Chondrocyte (in vitro differentiated cells): ENCODE results near the gene S100A14. TPM values are rescaled to one million over a fixed set of nuclear protein-coding genes. Genes with fewer than 3 reads are reported as not detected.
"Not testable (repeated sequence)": the region's sequence is repeated elsewhere in the genome, so short reads cannot be mapped to it uniquely, and the experiment has no call there.

Experiments used
- DNase-seq: peaks from one replicate; pipeline ENCODE4 v3.0.0; 2021; ENCODE audit warnings: mixed read lengths, low spot score
- H3K27ac Mint-ChIP-seq: one replicate; pipeline ENCODE4 v1.8.0; 2021; ENCODE audit warnings: mild to moderate bottlenecking, moderate library complexity, mixed read lengths; ENCODE audit not compliant: unreplicated experiment
- H3K27me3 Mint-ChIP-seq: 2 replicates; pipeline ENCODE4 v1.8.0; 2021; ENCODE audit warnings: low read depth, mixed read lengths
- H3K36me3 Mint-ChIP-seq: 2 replicates; pipeline ENCODE4 v1.8.0; 2021; ENCODE audit warnings: low read depth, mixed read lengths
- H3K4me1 Mint-ChIP-seq: 2 replicates; pipeline ENCODE4 v1.8.0; 2021; ENCODE audit warnings: low read depth, mild to moderate bottlenecking, mixed read lengths
- H3K4me3 Mint-ChIP-seq: one replicate; pipeline ENCODE4 v1.8.0; 2021; ENCODE audit warnings: mild to moderate bottlenecking, moderate library complexity, mixed read lengths; ENCODE audit not compliant: unreplicated experiment
- H3K9me3 Mint-ChIP-seq: 2 replicates; pipeline ENCODE4 v1.8.0; 2021; ENCODE audit warnings: low read depth, mixed read lengths
- CTCF ChIP-seq: fragments of 200-600 bp; sonication (generic); IDR thresholded peaks from 2 replicates; pipeline ENCODE4 v1.5.0; 2021; ENCODE audit warnings: antibody characterized with exemption, mild to moderate bottlenecking, moderate library complexity
- total RNA-seq: library from RNA; stranded (reverse); gene quantifications from 3 replicates; pipeline ENCODE4 v1.2.1, GENCODE V29; 2021

S100A14 gene
- total RNA-seq, 1 donor from 2014 or later = not detected

- H3K27me3 Mint-ChIP-seq = no peaks in the 10 kb centered on the region
- H3K4me1 Mint-ChIP-seq = peaks cover 14% of the 10 kb centered on the region
- no peak for TF ChIP-seq CTCF
- no peak overlapping the region for H3K27ac Mint-ChIP-seq
- H3K4me3 Mint-ChIP-seq = no peak overlapping the region
- no peaks in the 10 kb centered on the region for H3K9me3 Mint-ChIP-seq
- no peaks in the 10 kb centered on the region for H3K36me3 Mint-ChIP-seq
- no peak for DNase-seq
These were observed 37.6 kb downstream of the S100A14 start for GRCh38 chr1:153578490-153578889.

GRCh38 chr1:153577624-153578051 is 38.5 kb downstream of the S100A14 start:
- Mint-ChIP-seq H3K36me3 (no peaks in the 10 kb centered on the region), H3K4me3 (no peak overlapping the region), H3K9me3 (no peaks in the 10 kb centered on the region), H3K27me3 (no peaks in the 10 kb centered on the region), H3K4me1 (peaks cover 22% of the 10 kb centered on the region), H3K27ac (peak overlapping the region; percentile 13)
- TF ChIP-seq CTCF = no peak
- DNase-seq = no peak

- no peaks in the 10 kb centered on the region for H3K9me3 Mint-ChIP-seq
- no peaks in the 10 kb centered on the region for H3K36me3 Mint-ChIP-seq
- DNase-seq = no peak
- TF ChIP-seq CTCF = no peak
- no peak overlapping the region for H3K4me3 Mint-ChIP-seq
- no peaks in the 10 kb centered on the region for H3K27me3 Mint-ChIP-seq
- no peak overlapping the region for H3K27ac Mint-ChIP-seq
- peaks cover 25% of the 10 kb centered on the region for H3K4me1 Mint-ChIP-seq
These were observed 39.0 kb downstream of the S100A14 start for GRCh38 chr1:153577138-153577537.

- H3K4me1 Mint-ChIP-seq = peaks cover 32% of the 10 kb centered on the region
- H3K27ac Mint-ChIP-seq, H3K9me3 Mint-ChIP-seq, H3K36me3 Mint-ChIP-seq, H3K4me3 Mint-ChIP-seq, DNase-seq, H3K27me3 Mint-ChIP-seq: not testable (repeated sequence)
These were observed 40.6 kb downstream of the S100A14 start for GRCh38 chr1:153575497-153575896.

GRCh38 chr1:153575081-153575491 is 41.0 kb downstream of the S100A14 start:
- not testable (repeated sequence) for H3K27me3 Mint-ChIP-seq, DNase-seq, H3K9me3 Mint-ChIP-seq, H3K27ac Mint-ChIP-seq, H3K4me3 Mint-ChIP-seq, H3K36me3 Mint-ChIP-seq
- peaks cover 32% of the 10 kb centered on the region for H3K4me1 Mint-ChIP-seq

- H3K4me3 Mint-ChIP-seq = no peak overlapping the region
- peak overlapping the region; percentile 72 for H3K27ac Mint-ChIP-seq
- DNase-seq = no peak
- no peaks in the 10 kb centered on the region for H3K9me3 Mint-ChIP-seq
- no peaks in the 10 kb centered on the region for H3K27me3 Mint-ChIP-seq
- no peak for TF ChIP-seq CTCF
- H3K4me1 Mint-ChIP-seq = peaks cover 35% of the 10 kb centered on the region
- no peaks in the 10 kb centered on the region for H3K36me3 Mint-ChIP-seq
These were observed 42.8 kb downstream of the S100A14 start for GRCh38 chr1:153573351-153573750.
